Hematopoietic multipotent progenitor cell (in vitro differentiated cells): ENCODE measurements around the gene NLGN4X. TPM values are rescaled to one million over a fixed set of nuclear protein-coding genes. Genes with fewer than 3 reads are reported as not detected.

Experiments
- DNase-seq, 3 donors: peaks; one replicate each; pipeline ENCODE4 v3.0.0-alpha.2; 2011 to 2015; ENCODE audit warnings: low read depth in 2 of 3, low spot score in 2 of 3
- small RNA-seq: library from RNA; depleted of rRNA; stranded (forward); fragments of <200 nt; gene quantifications from one replicate; pipeline ENCODE3, GENCODE V24; 2012
- total RNA-seq: library from RNA; depleted of rRNA; stranded (reverse); fragments of >200 nt; gene quantifications from one replicate; pipeline ENCODE4 v1.2.3, GENCODE V29; 2012

Gene NLGN4X
- total RNA-seq, 1 donor, result under 0.01 TPM

DNA sequence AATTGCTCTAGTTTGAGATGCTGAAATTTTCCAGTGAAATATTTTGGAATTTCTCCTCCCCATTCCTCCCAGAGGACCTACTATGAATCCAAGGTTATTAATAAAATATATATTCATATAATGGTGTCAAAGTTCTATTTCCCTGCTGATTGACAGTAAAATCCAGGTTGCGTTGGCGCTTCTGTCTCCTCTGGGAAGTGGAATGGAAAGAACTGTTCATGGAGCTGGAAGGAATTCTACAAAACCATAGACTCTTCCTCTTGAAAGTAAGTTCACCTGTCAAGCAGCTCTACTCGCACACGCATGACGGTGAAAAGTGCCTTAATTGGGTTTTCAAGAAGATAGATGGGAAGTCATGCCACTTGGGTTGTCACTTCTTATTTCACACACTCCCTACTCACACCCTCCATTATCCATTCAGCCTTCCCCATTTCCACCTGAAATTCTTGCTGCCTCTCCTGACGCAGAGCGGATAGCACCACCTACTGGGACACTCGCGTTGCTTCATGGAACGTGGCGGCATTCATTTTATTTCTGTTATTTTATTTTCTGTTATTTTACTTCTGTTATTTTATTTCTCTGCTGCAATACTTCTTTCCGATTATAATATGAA, 351.6 kb downstream of the NLGN4X start:
- peak in 2 of 3 donors; percentile 4 to 41 for DNase-seq

DNA sequence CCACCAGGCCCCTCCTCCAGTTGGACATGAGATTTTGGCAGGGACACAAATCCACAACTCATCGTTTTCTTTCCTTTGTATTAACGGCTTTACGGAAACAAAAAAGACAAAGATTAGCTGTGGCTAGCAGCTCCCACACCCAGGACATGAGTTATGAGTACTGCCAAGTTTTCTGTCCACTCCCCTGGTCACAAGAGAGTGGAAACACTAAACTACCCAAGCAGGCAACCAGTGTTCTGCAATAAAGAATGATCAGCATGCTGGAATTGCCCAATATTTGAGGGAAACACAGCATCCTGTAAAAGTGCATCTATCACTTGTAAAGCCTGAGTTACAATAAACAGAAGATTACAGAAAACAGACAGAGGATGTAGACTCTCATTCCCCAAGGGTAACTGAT, 358.4 kb downstream of the NLGN4X start:
- DNase-seq, result no peak

DNA sequence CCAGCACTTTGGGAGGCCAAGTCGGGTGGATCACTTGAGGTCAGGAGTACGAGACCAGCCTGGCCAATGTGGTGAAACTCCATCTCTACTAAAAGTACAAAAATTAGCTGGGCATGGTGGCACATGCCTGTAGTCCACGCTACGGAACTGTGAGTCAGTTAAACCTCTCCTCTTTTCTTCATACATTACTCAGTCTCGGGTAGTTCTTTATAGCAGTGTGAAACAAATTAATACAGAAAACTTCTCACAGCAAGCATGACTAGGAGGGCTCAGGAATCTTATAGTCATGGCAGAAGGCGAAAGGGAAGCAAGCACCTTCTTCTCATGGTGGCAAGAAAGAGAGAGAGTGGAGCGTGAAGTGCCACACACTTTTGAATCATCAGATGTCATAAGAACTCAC, 358.9 kb downstream of the NLGN4X start:
- no peak for DNase-seq

DNA sequence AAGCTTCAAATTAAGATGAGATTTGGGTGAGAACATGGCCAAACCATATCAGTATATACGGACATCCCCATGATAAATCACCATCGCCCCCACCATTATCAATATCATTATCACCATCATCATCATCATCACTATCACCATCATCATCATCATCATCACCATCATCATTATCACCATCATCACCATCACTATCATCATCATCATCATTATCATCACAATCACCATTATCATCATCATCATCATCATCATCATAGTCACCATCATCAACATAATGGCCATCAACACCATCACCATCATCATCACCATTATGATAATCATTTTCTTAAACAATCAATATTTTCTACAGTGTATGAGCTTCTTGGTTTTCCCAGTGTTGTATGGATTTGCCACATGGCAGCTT, 360.9 kb downstream of the NLGN4X start:
- DNase-seq, result no peak

DNA sequence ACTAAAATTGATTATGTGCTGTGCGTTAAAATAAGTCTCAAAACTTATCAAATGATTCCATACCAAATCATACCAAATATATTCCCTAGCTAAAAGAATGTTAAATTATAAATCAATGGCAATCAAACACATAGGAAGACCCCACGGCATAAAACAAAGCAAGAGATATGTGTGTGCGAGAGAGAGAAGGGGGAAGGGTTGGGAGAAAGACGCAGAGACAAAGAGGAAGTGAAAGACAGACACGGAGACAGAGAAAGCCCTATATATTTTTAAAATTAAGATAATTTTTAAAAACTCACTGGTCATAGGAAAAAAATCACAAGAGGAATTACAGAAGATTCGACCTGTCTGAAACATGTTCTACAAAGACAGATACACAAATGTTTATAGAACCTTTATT, 371.4 kb downstream of the NLGN4X start:
- DNase-seq, result no peak

DNA sequence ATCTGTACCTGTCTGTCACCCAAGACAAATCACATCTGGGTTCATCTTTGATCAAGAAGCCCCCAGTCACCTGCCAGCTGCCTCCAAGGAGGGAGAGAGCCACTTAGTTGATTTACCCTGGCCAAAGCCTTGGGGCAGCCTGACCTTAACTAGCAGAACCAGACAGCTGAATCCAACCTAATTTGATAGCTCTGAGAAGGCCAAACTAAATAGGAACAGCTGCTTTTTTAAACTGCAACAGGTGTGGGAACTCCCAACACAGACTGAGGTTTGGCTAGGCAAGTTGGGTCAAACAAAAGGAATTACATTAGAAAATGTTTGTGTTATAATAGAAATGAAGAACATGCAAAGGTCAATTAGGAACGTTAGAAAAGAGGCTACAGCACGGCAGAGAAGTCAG, 375.7 kb downstream of the NLGN4X start:
- DNase-seq, result no peak

DNA sequence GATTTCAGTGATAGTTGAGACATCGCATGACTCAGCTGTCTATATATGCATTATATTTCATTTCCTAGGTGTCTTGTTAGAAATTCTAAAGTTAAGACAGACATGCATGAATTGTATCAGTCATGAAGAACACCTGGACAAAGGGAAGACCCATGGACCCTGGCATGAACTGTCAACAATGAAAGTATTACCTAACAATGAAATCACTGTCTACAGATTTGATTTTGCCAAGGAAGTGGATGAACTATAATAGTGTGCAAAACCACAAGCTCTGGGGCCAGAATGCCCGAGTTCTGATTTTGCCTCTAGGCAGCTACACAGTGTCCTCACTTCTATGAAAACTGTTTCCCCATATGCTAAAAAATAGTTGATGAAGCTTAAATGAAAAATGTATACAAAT, 386.1 kb downstream of the NLGN4X start:
- no peak for DNase-seq

Small RNA genes within 50 kb of the gene (small RNA-seq; reads per million reads assigned to genes)
- gene RF00322, result not detected
